Suprapubic skin (tissue), 4 donors: Measurements from ENCODE around the gene ING3. TPM values are rescaled to one million over a fixed set of nuclear protein-coding genes. Genes with fewer than 3 reads are reported as not detected.

ENCODE experiments used
- DNase-seq, 2 donors: peaks; one replicate each; pipeline ENCODE4 v3.0.0-alpha.2; 2019; ENCODE audit warnings: low spot score in 2 of 2
- H3K27ac ChIP-seq: fragments of 200-600 bp; sonication (generic); one replicate; pipeline ENCODE4 v1.5.1; 2019
- H3K27me3 ChIP-seq: fragments of 200-600 bp; sonication (generic); one replicate; pipeline ENCODE4 v1.5.1; 2019
- H3K36me3 ChIP-seq: fragments of 200-600 bp; sonication (generic); one replicate; pipeline ENCODE4 v1.5.1; 2019
- H3K4me1 ChIP-seq: fragments of 200-600 bp; sonication (generic); one replicate; pipeline ENCODE4 v1.5.1; 2019
- H3K4me3 ChIP-seq: fragments of 200-600 bp; sonication (generic); one replicate; pipeline ENCODE4 v1.5.1; 2019; ENCODE audit warnings: mild to moderate bottlenecking
- H3K9me3 ChIP-seq: fragments of 200-600 bp; sonication (generic); one replicate; pipeline ENCODE4 v1.5.1; 2019
- EP300 ChIP-seq: sonication (generic); formaldehyde crosslinking; IDR thresholded peaks from one replicate; pipeline ENCODE4 v1.6.1; 2017; ENCODE audit warnings: antibody characterized with exemption
- POLR2A ChIP-seq, 2 donors: fragments of 450-650 bp; IDR thresholded peaks; one replicate each; pipeline ENCODE4 v1.6.1; 2017; ENCODE audit warnings: antibody characterized with exemption in 2 of 2, mild to moderate bottlenecking in 2 of 2, moderate library complexity in 2 of 2
- POLR2AphosphoS5 ChIP-seq, 3 donors: sonication (generic); formaldehyde crosslinking; IDR thresholded peaks; one replicate each; pipeline ENCODE4 v1.6.1; 2017; ENCODE audit warnings: antibody characterized with exemption in 3 of 3
- WGBS: methylation state at CpG from one replicate; pipeline ENCODE4 v1.1.5; 2018; 5-methylcytosine and 5-hydroxymethylcytosine counted together
- total RNA-seq, 4 donors: library from RNA; depleted of rRNA; stranded (reverse); fragments of >200 nt; gene quantifications; one replicate each; pipeline ENCODE4 v1.1.0, GENCODE V29; 2016
- TF ChIP-seq, protein P1 (sequence below), 2 donors: fragments of 200-600 bp in 1 of 2; fragments of 450-650 bp in 1 of 2; sonication (generic) in 1 of 2; IDR thresholded peaks; one replicate each; pipeline ENCODE4 v1.5.1; 2016 to 2019; ENCODE audit warnings: antibody characterized with exemption in 2 of 2, mild to moderate bottlenecking in 1 of 2, moderate library complexity in 1 of 2

The ING3 gene
- total RNA-seq, 4 donors from 2014 or later: 12.6 to 17.8 (median 16.2) TPM

DNA sequence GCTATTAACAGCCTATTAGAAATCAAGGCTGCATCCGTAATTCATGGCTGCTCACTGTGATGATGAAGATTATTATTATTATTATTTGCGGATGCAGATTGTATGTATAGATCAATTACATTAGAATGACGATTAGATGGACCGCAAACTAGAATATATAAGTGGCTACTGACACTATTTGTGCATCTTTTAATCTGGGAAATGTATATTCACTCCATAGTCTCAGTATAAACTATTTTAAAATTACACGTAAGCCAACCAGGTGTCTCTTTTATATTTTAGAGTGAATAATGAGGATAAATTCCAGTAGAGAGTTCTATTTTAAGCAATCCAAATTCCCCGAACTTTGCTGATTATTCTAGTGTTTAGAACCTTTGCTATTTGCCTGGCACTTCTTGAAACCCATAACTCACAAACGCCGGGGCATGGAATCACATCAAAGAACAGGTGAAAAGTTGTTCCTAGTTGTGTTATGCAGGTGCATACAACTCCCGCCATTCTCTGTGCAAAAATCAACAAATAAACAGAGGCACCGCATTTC is 509 bp upstream of the ING3 start:
- WGBS: 3% methylated on average over 10 of the region's 10 CpGs
- DNase-seq: no peak
- Histone ChIP-seq H3K36me3 (peaks cover 14% of the 10 kb centered on the region), H3K27me3 (no peaks in the 10 kb centered on the region), H3K9me3 (no peaks in the 10 kb centered on the region), H3K4me3 (peak overlapping the region; percentile 55), H3K27ac (no peak overlapping the region), H3K4me1 (peaks cover 19% of the 10 kb centered on the region)
- TF ChIP-seq POLR2AphosphoS5 (IDR thresholded peaks at IDR 0.05) (no peak), EP300 (no peak), POLR2A (IDR thresholded peaks at IDR 0.05) (no peak)
- TF ChIP-seq, protein P1, sequence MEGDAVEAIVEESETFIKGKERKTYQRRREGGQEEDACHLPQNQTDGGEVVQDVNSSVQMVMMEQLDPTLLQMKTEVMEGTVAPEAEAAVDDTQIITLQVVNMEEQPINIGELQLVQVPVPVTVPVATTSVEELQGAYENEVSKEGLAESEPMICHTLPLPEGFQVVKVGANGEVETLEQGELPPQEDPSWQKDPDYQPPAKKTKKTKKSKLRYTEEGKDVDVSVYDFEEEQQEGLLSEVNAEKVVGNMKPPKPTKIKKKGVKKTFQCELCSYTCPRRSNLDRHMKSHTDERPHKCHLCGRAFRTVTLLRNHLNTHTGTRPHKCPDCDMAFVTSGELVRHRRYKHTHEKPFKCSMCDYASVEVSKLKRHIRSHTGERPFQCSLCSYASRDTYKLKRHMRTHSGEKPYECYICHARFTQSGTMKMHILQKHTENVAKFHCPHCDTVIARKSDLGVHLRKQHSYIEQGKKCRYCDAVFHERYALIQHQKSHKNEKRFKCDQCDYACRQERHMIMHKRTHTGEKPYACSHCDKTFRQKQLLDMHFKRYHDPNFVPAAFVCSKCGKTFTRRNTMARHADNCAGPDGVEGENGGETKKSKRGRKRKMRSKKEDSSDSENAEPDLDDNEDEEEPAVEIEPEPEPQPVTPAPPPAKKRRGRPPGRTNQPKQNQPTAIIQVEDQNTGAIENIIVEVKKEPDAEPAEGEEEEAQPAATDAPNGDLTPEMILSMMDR (IDR thresholded peaks at IDR 0.05): no peak

DNA sequence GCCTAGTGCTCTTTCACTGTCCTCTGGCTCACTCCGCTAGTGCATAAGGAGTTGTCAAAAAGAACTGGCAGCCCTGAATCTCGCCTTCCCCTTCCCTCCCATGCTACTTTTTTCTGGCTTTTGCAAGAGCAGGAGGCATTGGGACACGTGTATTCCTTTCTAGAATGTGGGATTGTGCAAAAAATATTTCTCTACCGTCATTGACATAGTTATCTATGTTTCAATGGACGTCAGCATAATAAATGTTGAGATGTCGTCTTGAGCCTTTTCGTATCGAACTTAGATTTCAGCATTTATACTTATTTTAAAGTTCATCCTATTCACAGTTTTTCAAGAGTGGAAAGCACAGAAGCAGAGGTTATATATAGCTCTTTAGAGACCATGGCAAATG is 727 bp downstream of the ING3 start:
- Histone ChIP-seq H3K27me3 (no peaks in the 10 kb centered on the region), H3K36me3 (peaks cover 26% of the 10 kb centered on the region), H3K4me3 (peak overlapping the region; percentile 55), H3K4me1 (peaks cover 19% of the 10 kb centered on the region), H3K27ac (peak overlapping the region; percentile 98), H3K9me3 (no peaks in the 10 kb centered on the region)
- TF ChIP-seq POLR2A (IDR thresholded peaks at IDR 0.05) (no peak), POLR2AphosphoS5 (IDR thresholded peaks at IDR 0.05) (peak in 1 of 3 donors; percentile 8), EP300 (no peak)
- TF ChIP-seq, protein P1 (IDR thresholded peaks at IDR 0.05): no peak
- 13% methylated on average over 8 of the region's 8 CpGs for WGBS
- no peak for DNase-seq

DNA sequence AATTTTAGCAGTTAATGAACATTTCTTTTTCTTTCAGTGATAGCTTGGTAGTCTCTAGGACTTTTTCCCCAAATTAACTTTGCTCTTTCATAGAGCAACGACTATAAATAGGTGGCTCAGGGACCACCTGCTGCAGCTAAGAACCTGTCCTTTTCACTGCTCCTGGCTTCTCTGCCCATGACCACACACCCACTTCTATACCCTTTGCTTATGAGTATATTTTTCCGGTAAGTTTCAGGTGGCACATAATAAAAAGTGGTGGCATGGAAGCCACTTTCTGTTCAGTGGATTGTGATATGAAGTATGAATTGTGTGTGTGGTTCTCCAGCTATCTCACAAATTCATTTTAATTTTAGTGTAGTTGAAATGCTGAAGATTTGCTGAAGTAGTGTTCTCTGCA is 1.2 kb downstream of the ING3 start:
- DNase-seq: no peak
- Histone ChIP-seq H3K27me3 (no peaks in the 10 kb centered on the region), H3K9me3 (no peaks in the 10 kb centered on the region), H3K27ac (no peak overlapping the region), H3K36me3 (peaks cover 31% of the 10 kb centered on the region), H3K4me1 (peaks cover 19% of the 10 kb centered on the region), H3K4me3 (peak overlapping the region; percentile 55)
- TF ChIP-seq EP300: no peak
- TF ChIP-seq, protein P1 (IDR thresholded peaks at IDR 0.05): no peak
- TF ChIP-seq POLR2A (IDR thresholded peaks at IDR 0.05): no peak
- TF ChIP-seq POLR2AphosphoS5 (IDR thresholded peaks at IDR 0.05): no peak
- 70% methylated on average over 2 of the region's 2 CpGs for WGBS

DNA sequence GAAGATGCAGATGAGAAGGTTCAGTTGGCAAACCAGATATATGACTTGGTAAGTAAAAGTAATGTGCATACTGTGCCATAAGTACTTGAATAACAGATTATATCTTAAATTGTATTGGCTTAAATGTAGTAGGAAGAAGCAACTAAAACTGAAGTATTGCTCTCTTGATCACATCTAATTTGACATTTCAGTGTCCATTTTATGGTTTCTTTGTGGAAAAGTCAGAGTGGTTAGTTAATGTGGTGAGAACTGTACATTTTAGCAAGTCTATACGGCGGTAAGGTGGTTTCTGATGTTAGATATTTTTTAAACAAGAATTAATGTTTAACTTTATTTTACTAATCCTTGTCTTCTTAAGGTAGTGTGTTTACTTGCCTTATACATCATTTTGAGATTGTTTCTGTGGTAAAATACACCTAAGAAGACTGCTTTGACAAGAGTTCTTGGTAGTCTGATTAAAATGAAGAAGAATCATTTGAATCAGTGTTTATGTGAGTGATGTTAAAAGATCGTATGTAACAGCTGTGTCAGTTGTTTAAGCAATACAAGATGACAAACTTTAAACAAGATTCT is 5.1 kb downstream of the ING3 start:
- TF ChIP-seq, protein P1 (IDR thresholded peaks at IDR 0.05): no peak
- no peak for TF ChIP-seq POLR2AphosphoS5 (IDR thresholded peaks at IDR 0.05)
- no peak for TF ChIP-seq EP300
- no peak for TF ChIP-seq POLR2A (IDR thresholded peaks at IDR 0.05)
- Histone ChIP-seq H3K36me3 (peaks cover 52% of the 10 kb centered on the region), H3K4me3 (no peak overlapping the region), H3K9me3 (no peaks in the 10 kb centered on the region), H3K27me3 (no peaks in the 10 kb centered on the region), H3K4me1 (peaks cover 12% of the 10 kb centered on the region), H3K27ac (no peak overlapping the region)
- DNase-seq: no peak
- 86% methylated on average over 3 of the region's 3 CpGs for whole genome bisulfite sequencing

DNA sequence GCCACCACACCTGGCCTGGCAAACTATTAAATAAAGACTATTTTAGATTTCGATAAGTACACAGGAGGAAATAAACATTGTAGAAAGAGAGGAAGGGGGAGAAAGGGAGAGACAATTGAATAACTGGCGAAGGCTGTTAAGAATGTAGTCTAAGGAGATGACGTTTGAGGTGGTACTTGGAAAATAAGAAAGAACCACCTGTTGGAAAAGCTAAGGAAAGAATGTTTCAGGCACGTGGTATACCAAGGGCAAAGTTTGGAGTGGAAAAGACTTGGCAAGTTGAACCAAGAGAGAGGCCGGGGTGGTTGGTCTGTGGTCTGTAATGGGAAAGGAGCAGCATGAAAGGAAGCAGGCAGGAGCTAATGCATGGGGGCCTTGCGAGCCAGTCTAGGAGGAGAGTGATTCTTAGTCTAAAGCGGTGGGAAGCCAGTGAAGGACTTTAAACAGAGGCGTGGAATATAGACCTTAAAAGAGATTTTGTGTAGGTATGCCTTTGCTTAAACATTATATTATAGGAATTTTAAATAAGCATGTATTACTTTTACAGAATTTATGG is 9.4 kb downstream of the ING3 start:
- no peaks in the 10 kb centered on the region for H3K27me3 ChIP-seq
- TF ChIP-seq POLR2AphosphoS5 (IDR thresholded peaks at IDR 0.05): no peak
- TF ChIP-seq EP300: no peak
- TF ChIP-seq, protein P1 (IDR thresholded peaks at IDR 0.05): no peak
- TF ChIP-seq POLR2A (IDR thresholded peaks at IDR 0.05): no peak
- 96% methylated on average over 8 of the region's 8 CpGs for WGBS

More for the DNA sequence above, 9.4 kb downstream of the ING3 start:
- Histone ChIP-seq H3K4me1 (no peaks in the 10 kb centered on the region), H3K36me3 (peaks cover 39% of the 10 kb centered on the region), H3K4me3 (no peak overlapping the region), H3K27ac (no peak overlapping the region), H3K9me3 (no peaks in the 10 kb centered on the region)
- no peak for DNase-seq
